Stimulated activated CD4-positive, alpha-beta T cell treated with anti-CD3 and anti-CD28 coated beads, TNF-alpha, amount 100 ng/mL, for 1 hour (primary cell): ENCODE data around the gene CACNA1D.

Source experiments
- DNase-seq, 3 donors: peaks; one replicate each; pipeline ENCODE4 v3.0.0-alpha.2; 2020; ENCODE audit warnings: low read depth in 3 of 3, low spot score in 1 of 3

CACNA1D gene

DNA sequence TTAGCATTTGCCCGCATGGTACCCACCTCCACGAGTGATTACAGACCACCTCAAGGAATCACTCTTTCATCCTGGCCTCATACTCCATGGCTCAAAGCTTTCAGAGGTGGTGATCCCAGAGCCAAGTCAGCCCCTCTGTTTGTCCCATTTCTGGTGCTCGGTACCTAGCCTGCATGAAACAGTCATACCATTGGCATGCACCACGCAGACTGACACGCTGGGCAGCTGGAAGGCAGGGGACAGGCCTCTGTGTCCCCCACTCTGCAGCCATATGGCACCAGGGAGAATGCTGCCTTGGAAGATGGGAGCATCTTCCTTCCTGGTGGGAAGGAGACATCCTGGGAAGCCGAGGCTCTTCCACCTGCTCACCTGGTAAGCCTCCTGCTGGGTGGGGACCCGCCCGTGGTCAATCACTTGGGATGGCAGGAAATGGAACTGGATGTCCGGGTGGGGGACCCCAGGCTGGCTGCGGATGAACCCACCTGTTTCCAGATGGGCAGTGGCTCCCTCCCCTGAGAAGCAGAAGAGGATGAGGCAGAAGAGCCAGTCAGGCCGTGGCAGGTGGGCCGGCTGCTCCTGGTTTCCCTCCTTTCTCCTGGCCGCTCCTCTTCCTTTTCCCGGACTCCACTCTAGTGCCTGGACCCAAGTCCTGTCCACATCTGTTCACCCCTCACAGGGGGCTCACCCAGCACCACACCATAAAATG, 324.9 kb downstream of the CACNA1D start:
- DNase-seq, result no peak

DNA sequence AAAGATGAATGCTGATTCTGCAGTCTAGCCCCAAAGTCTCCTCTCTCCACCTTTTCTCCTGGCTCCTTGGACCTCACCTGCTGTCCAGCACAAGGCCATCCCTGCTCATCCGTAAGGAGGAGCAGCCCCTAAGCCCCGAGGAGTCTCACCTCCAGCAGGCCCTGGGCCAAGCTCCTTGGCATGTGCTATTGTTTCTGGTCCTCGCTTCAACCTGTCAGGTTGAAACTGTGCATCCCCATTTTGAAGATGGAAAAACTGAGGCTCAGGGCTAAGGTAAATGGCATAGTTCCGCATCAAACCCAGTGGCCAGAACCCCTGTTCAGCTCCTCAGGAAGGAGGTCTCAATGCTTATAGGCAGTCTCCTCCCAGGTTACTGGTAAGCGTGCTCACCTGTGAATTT, 325.7 kb downstream of the CACNA1D start:
- no peak for DNase-seq

- no peak for DNase-seq
These were observed 326.6 kb downstream of the CACNA1D start for GRCh38 chr3:53820756-53821580.

GRCh38 chr3:53821631-53822121, 327.3 kb downstream of the CACNA1D start:
- DNase-seq, result no peak

- no peak for DNase-seq
These were observed 327.9 kb downstream of the CACNA1D start for GRCh38 chr3:53822331-53822741.

GRCh38 chr3:53823026-53823955, 328.9 kb downstream of the CACNA1D start:
- no peak for DNase-seq

DNA sequence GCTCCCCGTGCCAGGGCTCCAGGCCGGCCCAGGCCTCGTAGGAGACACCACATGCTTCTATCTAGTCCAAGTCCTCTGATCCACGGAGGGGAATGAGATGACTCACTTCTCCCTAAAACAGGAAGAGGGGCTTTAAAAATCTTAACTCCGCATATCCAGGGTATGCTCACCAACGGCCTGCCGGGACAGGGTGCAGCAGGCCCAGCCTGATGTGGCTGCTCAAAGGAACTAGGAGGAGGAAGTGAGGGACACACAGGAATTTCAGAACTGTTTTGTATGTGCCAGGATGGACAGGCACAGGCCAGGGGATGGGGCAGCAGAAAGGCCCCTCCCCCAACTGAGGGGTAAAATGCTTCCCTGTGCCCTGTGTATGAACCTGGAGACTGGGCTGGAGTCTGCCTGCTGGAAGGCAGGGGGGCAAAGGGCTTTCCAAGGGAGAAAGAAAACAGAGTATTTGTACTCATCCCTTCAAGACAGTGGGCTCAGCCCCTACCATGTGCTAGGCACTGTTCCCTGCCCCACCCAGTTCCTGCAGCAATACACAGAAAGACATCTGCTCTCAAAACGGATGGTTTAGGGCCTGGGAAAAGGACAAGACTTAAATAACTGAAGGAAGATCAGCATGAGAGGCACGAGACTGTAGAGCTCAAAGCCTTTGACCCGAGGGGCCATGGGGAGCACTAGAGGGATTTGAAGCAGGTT, 329.7 kb downstream of the CACNA1D start:
- DNase-seq, result no peak

DNA sequence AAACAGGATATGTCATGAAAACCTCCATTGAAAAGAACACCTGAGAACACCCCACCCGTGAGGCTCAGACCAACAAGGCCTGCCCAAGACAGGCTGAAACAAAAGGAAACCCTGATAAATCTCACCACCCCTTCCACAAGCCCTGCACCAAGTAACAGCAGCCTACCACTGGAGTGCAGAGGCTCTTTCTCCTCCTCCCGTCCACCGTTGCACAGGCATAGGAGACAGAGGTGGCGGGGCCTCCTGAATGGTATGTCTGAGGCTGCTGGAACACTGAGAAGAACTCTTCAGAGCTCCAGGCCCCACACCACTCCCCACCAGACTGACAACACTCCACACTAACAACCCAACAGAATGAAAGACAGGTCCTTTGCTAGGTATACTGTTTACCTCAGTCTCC, 330.4 kb downstream of the CACNA1D start:
- DNase-seq, result no peak

GRCh38 chr3:53826048-53826447, 331.6 kb downstream of the CACNA1D start:
- no peak for DNase-seq

- DNase-seq, result no peak
These were observed 334.2 kb downstream of the CACNA1D start for GRCh38 chr3:53828581-53828980.

- no peak for DNase-seq
These were observed 335.2 kb downstream of the CACNA1D start for GRCh38 chr3:53829605-53830004.

DNA sequence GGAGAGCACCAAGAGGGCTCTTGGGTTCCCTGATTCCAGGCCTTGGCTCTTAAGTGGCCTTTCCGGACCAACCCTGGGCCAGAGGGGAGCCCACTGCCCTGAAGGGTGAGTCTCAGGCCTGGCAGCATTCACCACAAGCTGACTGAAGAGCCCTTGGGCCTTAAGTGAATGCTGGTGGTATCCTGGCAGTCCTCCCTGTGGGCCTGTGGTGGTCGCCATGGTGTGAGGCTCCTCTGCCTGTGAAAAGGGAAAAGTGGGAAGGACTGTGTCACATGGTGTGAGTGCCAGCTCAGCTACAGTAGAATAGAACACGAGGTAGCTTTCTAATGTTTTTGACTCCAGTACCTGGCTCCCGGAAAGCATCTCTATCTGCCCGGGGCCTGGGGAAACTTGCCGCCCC, 336.5 kb downstream of the CACNA1D start:
- no peak for DNase-seq

GRCh38 chr3:53833053-53833645, 338.7 kb downstream of the CACNA1D start:
- DNase-seq, result no peak

- no peak for DNase-seq
These were observed 339.3 kb downstream of the CACNA1D start for GRCh38 chr3:53833700-53834099.

DNA sequence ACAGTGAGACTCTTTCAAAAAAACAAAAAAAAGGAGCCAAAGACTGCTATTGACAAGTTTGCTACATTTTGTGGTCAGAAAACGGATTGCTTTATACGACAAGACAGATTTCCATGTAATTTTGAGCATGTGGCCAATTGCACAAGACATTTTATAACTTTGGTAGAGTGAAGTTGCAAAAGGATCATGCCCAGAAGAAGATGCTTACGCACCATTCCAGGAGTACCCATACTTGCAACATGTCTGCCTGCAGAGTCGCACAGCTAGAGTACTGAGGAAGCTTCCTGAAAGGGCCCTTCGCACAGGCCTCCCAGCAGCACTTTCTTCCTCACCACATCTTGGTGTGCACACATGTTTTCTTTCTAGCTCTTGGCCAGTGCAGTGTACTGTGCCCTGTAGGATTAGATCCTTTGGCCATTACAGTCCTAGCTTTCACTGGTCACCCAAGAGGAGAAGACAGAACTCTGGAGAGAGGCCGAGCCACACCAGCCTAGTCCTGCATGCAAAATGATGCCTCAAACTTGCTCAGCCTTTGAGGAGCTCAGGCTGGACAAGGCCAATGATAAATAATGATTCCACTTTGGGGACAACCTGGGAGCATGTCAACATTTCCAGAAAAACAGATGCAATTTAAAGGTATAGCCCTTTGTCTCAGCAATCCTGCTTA, 340.2 kb downstream of the CACNA1D start:
- no peak for DNase-seq

DNA sequence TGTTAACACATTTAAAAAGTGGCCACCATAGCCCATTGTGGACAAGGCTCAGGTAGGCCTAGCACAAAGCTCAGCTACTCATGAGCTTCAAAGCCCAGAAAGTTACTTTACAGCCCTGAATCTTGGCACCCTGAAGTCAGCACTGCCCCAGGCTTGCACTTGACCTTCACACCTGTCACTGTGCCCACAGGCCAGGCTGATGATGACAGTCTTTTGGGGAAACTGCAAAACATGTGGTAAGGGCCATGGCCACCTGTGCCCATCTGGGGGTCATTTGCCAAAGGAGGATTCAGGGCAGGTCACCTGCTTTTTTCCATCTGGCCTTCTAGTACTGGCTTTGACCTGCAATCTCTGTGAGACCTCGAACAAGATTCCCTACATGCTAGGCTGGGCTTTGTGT, 340.8 kb downstream of the CACNA1D start:
- DNase-seq, result no peak

DNA sequence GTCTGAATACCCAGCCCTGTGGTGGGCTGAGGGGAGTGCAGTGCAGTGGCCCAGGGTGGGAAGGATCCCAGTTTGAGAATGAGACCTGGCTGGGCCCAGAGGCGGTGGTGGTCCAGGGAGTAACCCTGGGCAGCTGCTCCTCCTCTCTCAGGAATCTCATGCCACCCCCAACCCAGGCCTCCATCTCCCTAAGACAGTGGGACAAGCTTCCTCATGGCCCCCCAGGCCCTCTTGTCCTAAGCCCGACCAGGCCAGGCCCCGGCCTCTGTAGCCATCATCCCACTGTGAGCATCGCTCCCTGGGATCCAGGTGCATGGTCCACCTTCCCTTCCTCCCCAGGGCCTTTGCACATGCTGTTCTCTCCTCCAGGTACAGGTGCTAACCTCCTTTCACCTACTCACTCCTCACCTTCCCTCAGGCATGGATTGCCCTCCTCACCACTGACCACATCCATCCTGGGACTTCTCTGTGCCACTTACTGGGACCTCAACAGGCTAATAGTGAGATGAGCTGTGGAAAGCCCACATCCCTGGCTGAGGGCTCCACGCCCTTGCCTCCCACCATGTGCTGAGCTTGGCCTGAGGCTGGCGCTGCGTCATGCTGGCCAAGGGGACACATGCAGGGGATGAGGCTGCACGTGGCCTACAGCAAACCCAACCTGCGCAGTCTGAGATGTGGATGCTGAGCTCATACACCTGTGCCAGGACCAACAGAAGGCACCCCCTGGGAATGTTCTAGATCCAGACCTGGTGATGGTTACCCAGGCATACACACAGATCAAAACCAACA, 341.9 kb downstream of the CACNA1D start:
- no peak for DNase-seq

- DNase-seq, result no peak
These were observed 342.9 kb downstream of the CACNA1D start for GRCh38 chr3:53837331-53837730.

DNA sequence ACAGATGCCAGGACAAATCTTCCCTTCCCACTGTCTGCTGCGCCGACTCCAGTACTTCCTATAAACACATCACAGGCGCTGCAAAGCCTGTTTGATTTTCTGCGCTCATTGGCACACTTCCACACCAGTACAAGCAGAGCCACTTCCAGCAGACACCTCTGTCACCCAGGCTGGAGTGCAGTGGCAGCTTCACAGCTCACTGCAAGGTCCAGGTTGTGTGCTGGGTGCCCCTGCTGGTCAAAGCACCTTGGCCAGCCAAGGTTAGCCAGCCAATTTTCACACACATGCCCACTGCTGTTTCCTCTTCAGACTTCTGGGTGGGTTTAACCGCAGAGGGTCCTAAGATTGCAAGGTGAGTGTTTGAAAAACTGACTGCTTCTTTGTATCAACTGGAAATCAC, 346.9 kb downstream of the CACNA1D start:
- DNase-seq, result no peak
